ENCODE results near the gene CELSR2.

The CELSR2 gene

GRCh38 chr1:109255678-109256077 is 6.3 kb downstream of the CELSR2 start:
- H3K27ac ChIP-seq = peak overlapping the region; percentile 93
- H3K4me2 ChIP-seq = peak overlapping the region; percentile 99
- TF ChIP-seq Cebpa-rat (IDR thresholded peaks at IDR 0.05) = no peak
- 0 out of 2 replicates have a peak, but pooled peaks cover 5% of the 10 kb centered on the region for H4K20me1 ChIP-seq
- H3K27me3 ChIP-seq = no peaks in the 10 kb centered on the region
- peaks cover 44% of the 10 kb centered on the region for H3K4me1 ChIP-seq
- peak overlapping the region; percentile 84 for H3K9ac ChIP-seq
- H3K36me3 ChIP-seq = peaks cover 42% of the 10 kb centered on the region
- no peaks in the 10 kb centered on the region for H3K9me3 ChIP-seq
- no peak overlapping the region for H3K4me3 ChIP-seq

- H3K36me3 ChIP-seq = peaks cover 46% of the 10 kb centered on the region
- H3K27me3 ChIP-seq = no peaks in the 10 kb centered on the region
- H3K27ac ChIP-seq = 0 out of 2 replicates have a peak overlapping the region, but pooled peaks have one; percentile 93
- 0 out of 2 replicates have a peak overlapping the region, but pooled peaks have one; percentile 84 for H3K9ac ChIP-seq
- H3K4me1 ChIP-seq = peaks cover 40% of the 10 kb centered on the region
- H3K4me2 ChIP-seq = peak overlapping the region; percentile 99; the same call in 1 of the 2 replicates
- no peaks in the 10 kb centered on the region for H3K9me3 ChIP-seq
- no peak overlapping the region for H3K4me3 ChIP-seq
- H4K20me1 ChIP-seq = 0 out of 2 replicates have a peak, but pooled peaks cover 5% of the 10 kb centered on the region
- no peak for TF ChIP-seq Cebpa-rat (IDR thresholded peaks at IDR 0.05)
These were observed 6.7 kb downstream of the CELSR2 start for GRCh38 chr1:109256085-109256484.

- H3K36me3 ChIP-seq = peaks cover 46% of the 10 kb centered on the region
- no peak overlapping the region for H3K9ac ChIP-seq
- TF ChIP-seq Cebpa-rat (IDR thresholded peaks at IDR 0.05) = no peak
- H3K27me3 ChIP-seq = no peaks in the 10 kb centered on the region
- no peak overlapping the region for H3K4me3 ChIP-seq
- 0 out of 2 replicates have a peak, but pooled peaks cover 5% of the 10 kb centered on the region for H4K20me1 ChIP-seq
- H3K9me3 ChIP-seq = no peaks in the 10 kb centered on the region
- H3K4me2 ChIP-seq = no peak overlapping the region
- H3K27ac ChIP-seq = no peak overlapping the region
- peaks cover 38% of the 10 kb centered on the region for H3K4me1 ChIP-seq
These were observed 7.8 kb downstream of the CELSR2 start for GRCh38 chr1:109256971-109257681.

GRCh38 chr1:109257682-109258421 is 8.5 kb downstream of the CELSR2 start:
- H3K27ac ChIP-seq = no peak overlapping the region
- H3K9me3 ChIP-seq = no peaks in the 10 kb centered on the region
- peaks cover 33% of the 10 kb centered on the region for H3K4me1 ChIP-seq
- H3K4me3 ChIP-seq = no peak overlapping the region
- H3K27me3 ChIP-seq = no peaks in the 10 kb centered on the region
- H3K9ac ChIP-seq = no peak overlapping the region
- H3K4me2 ChIP-seq = no peak overlapping the region
- peaks cover 47% of the 10 kb centered on the region for H3K36me3 ChIP-seq
- H4K20me1 ChIP-seq = 0 out of 2 replicates have a peak, but pooled peaks cover 5% of the 10 kb centered on the region
- no peak for TF ChIP-seq Cebpa-rat (IDR thresholded peaks at IDR 0.05)

- Histone ChIP-seq H3K4me2 (no peak overlapping the region), H3K27ac (no peak overlapping the region), H4K20me1 (0 out of 2 replicates have a peak, but pooled peaks cover 5% of the 10 kb centered on the region), H3K9me3 (no peaks in the 10 kb centered on the region), H3K27me3 (no peaks in the 10 kb centered on the region), H3K4me3 (no peak overlapping the region), H3K4me1 (peaks cover 24% of the 10 kb centered on the region), H3K9ac (no peak overlapping the region), H3K36me3 (peaks cover 56% of the 10 kb centered on the region)
- no peak for TF ChIP-seq Cebpa-rat (IDR thresholded peaks at IDR 0.05)
These were observed 9.4 kb downstream of the CELSR2 start for GRCh38 chr1:109258481-109259466.

GRCh38 chr1:109259674-109260557 is 10.6 kb downstream of the CELSR2 start:
- no peak overlapping the region for H3K27ac ChIP-seq
- H4K20me1 ChIP-seq = 0 out of 2 replicates have a peak, but pooled peaks cover 5% of the 10 kb centered on the region
- no peaks in the 10 kb centered on the region for H3K27me3 ChIP-seq
- H3K36me3 ChIP-seq = peaks cover 66% of the 10 kb centered on the region
- H3K4me3 ChIP-seq = no peak overlapping the region
- H3K4me2 ChIP-seq = no peak overlapping the region
- H3K9me3 ChIP-seq = no peaks in the 10 kb centered on the region
- no peak overlapping the region; the same call in 1 of the 2 replicates for H3K9ac ChIP-seq
- no peak for TF ChIP-seq Cebpa-rat (IDR thresholded peaks at IDR 0.05)
- peaks cover 13% of the 10 kb centered on the region for H3K4me1 ChIP-seq

GRCh38 chr1:109261006-109261405 is 11.7 kb downstream of the CELSR2 start:
- Histone ChIP-seq H3K9ac (no peak overlapping the region), H3K36me3 (peaks cover 77% of the 10 kb centered on the region), H3K27ac (no peak overlapping the region), H3K4me3 (no peak overlapping the region), H3K9me3 (no peaks in the 10 kb centered on the region), H3K4me2 (no peak overlapping the region), H3K4me1 (peaks cover 2% of the 10 kb centered on the region), H3K27me3 (no peaks in the 10 kb centered on the region), H4K20me1 (0 out of 2 replicates have a peak, but pooled peaks cover 5% of the 10 kb centered on the region)
- no peak for TF ChIP-seq Cebpa-rat (IDR thresholded peaks at IDR 0.05)

- H3K4me2 ChIP-seq = no peak overlapping the region
- peaks cover 79% of the 10 kb centered on the region for H3K36me3 ChIP-seq
- no peak overlapping the region for H3K27ac ChIP-seq
- no peaks in the 10 kb centered on the region for H3K4me1 ChIP-seq
- no peak for TF ChIP-seq Cebpa-rat (IDR thresholded peaks at IDR 0.05)
- no peak overlapping the region for H3K4me3 ChIP-seq
- 0 out of 2 replicates have a peak, but pooled peaks cover 5% of the 10 kb centered on the region for H4K20me1 ChIP-seq
- no peak overlapping the region for H3K9ac ChIP-seq
- no peaks in the 10 kb centered on the region for H3K9me3 ChIP-seq
- no peaks in the 10 kb centered on the region for H3K27me3 ChIP-seq
These were observed 12.2 kb downstream of the CELSR2 start for GRCh38 chr1:109261578-109261977.

All from BLaER1 (cell line).